GM12878 (cell line): ENCODE data around the gene ACYP2. TPM values are rescaled to one million over a fixed set of nuclear protein-coding genes. Genes with fewer than 3 reads are reported as not detected.

Experiments
- ATAC-seq: fragments of 200-7000 bp; cut with Tn5 transposase; 3 replicates; pipeline ENCODE4 v1.9.1; 2020; ENCODE audit warnings: mild to moderate bottlenecking, moderate library complexity
- BruUV-seq: library from RNA; stranded (reverse); fragments of 400-500 nt; replicated peaks from 2 replicates; lab custom pipeline; 2021; lab: Mats Ljungman, UMichigan
- CTCF ChIA-PET: fragments of 300-600 bp; sonication (Branson Sonifier 250); formaldehyde crosslinking; extraction: SDS; loops from one replicate; lab custom pipeline; 2021; ENCODE audit warnings: inconsistent platforms; lab: Yijun Ruan, JAX
- POLR2A ChIA-PET: fragments of 350-600 bp; formaldehyde crosslinking; extraction: SDS; loops from one replicate; lab custom pipeline; 2021; ENCODE audit warnings: inconsistent platforms; lab: Charles Lee
- RAD21 ChIA-PET: fragments of 300-600 bp; sonication (Branson Sonifier 250); formaldehyde crosslinking; loops from one replicate; lab custom pipeline; 2023; ENCODE audit warnings: antibody characterized with exemption; ENCODE audit not compliant: unreplicated experiment; lab: Charles Lee
- SMC1A ChIA-PET: fragments of 300-600 bp; sonication (Branson Sonifier 250); formaldehyde crosslinking; loops from one replicate; lab custom pipeline; 2023; ENCODE audit not compliant: unreplicated experiment, uncharacterized antibody; lab: Charles Lee
- DNase-seq: peaks from one replicate; pipeline ENCODE4 v3.0.0-alpha.2; 2011; ENCODE audit warnings: low read depth, low spot score
- FAIRE-seq: peaks from 3 replicates; lab custom pipeline; 2011; peaks lifted over from hg19 to GRCh38; lab: Jason Lieb, UNC
- H2AFZ ChIP-seq: 2 replicates; pipeline ENCODE4 v1.6.0; 2011; ENCODE audit warnings: low read depth, low read length, control low read depth; ENCODE audit not compliant: control insufficient read depth
- H3K27ac ChIP-seq: 2 replicates; pipeline ENCODE4 v1.5.1; 2011; ENCODE audit warnings: control low read depth; ENCODE audit not compliant: control insufficient read depth, insufficient read depth
- H3K27me3 ChIP-seq, 2 experiments: replicated peaks in 1 of 2; 2 replicates each; pipeline versions ENCODE4 v1.6.0 to v1.6.1; 2011; ENCODE audit warnings: low read length in 1 of 2; ENCODE audit not compliant: control insufficient read depth in 2 of 2, insufficient read depth in 2 of 2
- H3K36me3 ChIP-seq, 2 experiments: 2 replicates each; pipeline ENCODE4 v1.5.1; 2011; ENCODE audit warnings: low read length in 1 of 2; ENCODE audit not compliant: control insufficient read depth in 2 of 2, insufficient read depth in 2 of 2
- H3K4me1 ChIP-seq: 2 replicates; pipeline ENCODE4 v1.6.1; 2011; ENCODE audit warnings: mild to moderate bottlenecking, low read length, moderate library complexity, mixed read lengths; ENCODE audit not compliant: control insufficient read depth, insufficient read depth
- H3K4me2 ChIP-seq: 2 replicates; pipeline ENCODE4 v1.6.0; 2011; ENCODE audit warnings: control low read depth; ENCODE audit not compliant: control insufficient read depth, insufficient read depth
- H3K4me3 ChIP-seq: fragments of 200-600 bp; sonication (generic); 2 replicates; pipeline ENCODE4 v1.5.1; 2016
- H3K79me2 ChIP-seq: 2 replicates; pipeline ENCODE4 v1.6.0; 2011; ENCODE audit warnings: low read length; ENCODE audit not compliant: control insufficient read depth, insufficient read depth
- H3K9ac ChIP-seq: 2 replicates; pipeline ENCODE4 v1.8.0; 2011; ENCODE audit warnings: low read length, control low read depth, mixed read lengths; ENCODE audit not compliant: control insufficient read depth, insufficient read depth
- H3K9me3 ChIP-seq: replicated peaks from 3 replicates; pipeline ENCODE4 v1.5.1; 2011; ENCODE audit warnings: mild to moderate bottlenecking, low read length; ENCODE audit not compliant: control insufficient read depth, insufficient read depth
- H4K20me1 ChIP-seq: 2 replicates; pipeline ENCODE4 v1.6.0; 2011; ENCODE audit not compliant: control insufficient read depth, insufficient read depth
- CBX3 ChIP-seq: fragments of 200-600 bp; sonication (generic); IDR thresholded peaks from 2 replicates; pipeline ENCODE4 v1.6.1; 2016; ENCODE audit warnings: low read depth, borderline replicate concordance
- CREB1 ChIP-seq: IDR thresholded peaks from 2 replicates; pipeline ENCODE4 v1.6.1; 2012; ENCODE audit warnings: low read depth, mild to moderate bottlenecking, inconsistent platforms
- GATAD2B ChIP-seq: fragments of 450-650 bp; conservative IDR thresholded peaks from 2 replicates; pipeline ENCODE4 v1.6.1; 2017; ENCODE audit warnings: low read depth, mild to moderate bottlenecking, moderate library complexity
- LARP7 ChIP-seq: fragments of 450-650 bp; IDR thresholded peaks from 2 replicates; pipeline ENCODE4 v1.6.1; 2017; ENCODE audit warnings: mild to moderate bottlenecking
- NRF1 ChIP-seq: conservative IDR thresholded peaks from 2 replicates; pipeline ENCODE4 v1.6.1; 2011; ENCODE audit warnings: mild to moderate bottlenecking, low read depth, low read length, improper control_type of control experiment
- PAX5 ChIP-seq: IDR thresholded peaks from 2 replicates; pipeline ENCODE4 v1.6.1; 2011; ENCODE audit warnings: low read depth, low read length, borderline replicate concordance
- RELA ChIP-seq: fragments of 450-650 bp; IDR thresholded peaks from 2 replicates; pipeline ENCODE4 v1.8.0; 2014; ENCODE audit warnings: borderline replicate concordance; ENCODE audit not compliant: partially characterized antibody
- SPI1 ChIP-seq: IDR thresholded peaks from 2 replicates; pipeline ENCODE4 v1.6.1; 2011; ENCODE audit warnings: low read depth, mild to moderate bottlenecking, low read length, moderate library complexity, borderline replicate concordance; ENCODE audit not compliant: insufficient read depth
- SREBF1 ChIP-seq: IDR thresholded peaks from 2 replicates; pipeline ENCODE4 v1.6.1; 2012; ENCODE audit warnings: mild to moderate bottlenecking, low read length
- STAT3 ChIP-seq: IDR thresholded peaks from 2 replicates; pipeline ENCODE4 v1.6.1; 2011; ENCODE audit warnings: low read depth, low read length, improper control_type of control experiment
- TARDBP ChIP-seq: IDR thresholded peaks from 2 replicates; pipeline ENCODE4 v1.6.1; 2016; ENCODE audit warnings: borderline replicate concordance
- TCF7 ChIP-seq: IDR thresholded peaks from 2 replicates; pipeline ENCODE4 v1.6.1; 2014; ENCODE audit warnings: antibody characterized with exemption, borderline replicate concordance
- YBX1 ChIP-seq: fragments of 450-650 bp; IDR thresholded peaks from 2 replicates; pipeline ENCODE4 v1.6.1; 2016; ENCODE audit warnings: antibody characterized with exemption
- ZNF207 ChIP-seq: fragments of 450-650 bp; IDR thresholded peaks from 2 replicates; pipeline ENCODE4 v1.6.1; 2014; ENCODE audit warnings: antibody characterized with exemption, mild to moderate bottlenecking, borderline replicate concordance
- WGBS: methylation state at CpG from one replicate; pipeline ENCODE4 v1.1.6; 2016; ENCODE audit warnings: low lambda C conversion rate; ENCODE audit not compliant: insufficient replicate concordance, insufficient coverage; ENCODE audit errors: missing lambda C conversion rate; 5-methylcytosine and 5-hydroxymethylcytosine counted together
- in situ Hi-C: fragments of 300-500 bp; cut with MboI; formaldehyde crosslinking; loops from 9 replicates; pipeline ENCODE4 v1.14.3; 2018; ENCODE audit warnings: mixed read lengths
- intact Hi-C: fragments of 100-400 bp; cut with micrococcal nuclease; formaldehyde crosslinking; loops from one replicate; pipeline ENCODE4 v1.14.2; 2022; ENCODE audit not compliant: unreplicated experiment
- polyA plus RNA-seq, 11 experiments: library from polyadenylated mRNA; depleted of rRNA in 4 of 11; unstranded in 6 of 11; stranded (reverse) in 5 of 11; fragments of >200 nt; fragmentation: Nextera tagmentation in 4 of 11; fragmentation: Illumina TruSeq in 1 of 11; extraction: Ambion mirVana in 4 of 11; extraction: Trizol in 1 of 11; gene quantifications; 1 replicate in 1 of 11; 2 replicates in 10 of 11; pipeline versions ENCODE4 v1.2.1 to v1.2.3, GENCODE V29; 2011 to 2016; ENCODE audit warnings: inconsistent platforms in 2 of 11, missing spikeins in 2 of 11, low read depth in 1 of 11
- total RNA-seq, 4 experiments: library from RNA; depleted of rRNA in 3 of 4; stranded (reverse); fragments of >200 nt in 3 of 4; fragmentation: Illumina TruSeq in 1 of 4; extraction: Trizol in 1 of 4; gene quantifications; 2 replicates each; pipeline versions ENCODE4 v1.2.1 to v1.2.3, GENCODE V29; 2013 to 2021
- TF ChIP-seq, protein P1 (sequence below): fragments of 450-650 bp; IDR thresholded peaks from 2 replicates; pipeline ENCODE4 v1.6.1; 2018; ENCODE audit warnings: borderline replicate concordance, mild to moderate bottlenecking; ENCODE audit not compliant: partially characterized antibody
- TF ChIP-seq, protein P2 (sequence below): fragments of 450-650 bp; IDR thresholded peaks from 2 replicates; pipeline ENCODE4 v1.6.1; 2017; ENCODE audit warnings: mild to moderate bottlenecking, moderate library complexity
- TF ChIP-seq, protein P3 (sequence below): IDR thresholded peaks from 2 replicates; pipeline ENCODE4 v1.6.1; 2011; ENCODE audit warnings: low read depth, low read length, improper control_type of control experiment, borderline replicate concordance

The ACYP2 gene
- total and polyA plus RNA-seq, 10 of the 15 experiments (the other 5 are each of a cell fraction or from before 2014, with no cell fraction given): 4.2 to 16.3 (median 9.0) TPM

DNA sequence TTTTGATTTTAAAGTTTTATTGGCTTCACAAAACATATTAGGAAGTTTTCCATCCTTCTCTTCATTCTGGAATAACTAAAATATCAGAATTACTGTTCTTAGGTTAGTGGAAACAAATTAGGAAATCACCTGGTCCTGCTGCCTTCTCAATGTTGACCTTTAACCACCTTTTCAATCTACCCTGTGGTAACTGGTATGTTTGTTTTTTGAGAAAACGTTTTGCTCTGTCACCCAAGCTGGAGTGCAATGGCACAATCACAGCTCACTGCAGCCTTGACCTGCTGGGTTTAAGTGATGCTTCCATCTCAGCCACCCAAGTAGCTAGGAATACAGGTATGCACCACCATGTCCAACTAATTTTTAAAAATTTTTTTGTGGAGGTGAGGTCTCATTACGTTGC lies 28.4 kb downstream of the ACYP2 start (continued):
- no peak for TF ChIP-seq SREBF1

DNA sequence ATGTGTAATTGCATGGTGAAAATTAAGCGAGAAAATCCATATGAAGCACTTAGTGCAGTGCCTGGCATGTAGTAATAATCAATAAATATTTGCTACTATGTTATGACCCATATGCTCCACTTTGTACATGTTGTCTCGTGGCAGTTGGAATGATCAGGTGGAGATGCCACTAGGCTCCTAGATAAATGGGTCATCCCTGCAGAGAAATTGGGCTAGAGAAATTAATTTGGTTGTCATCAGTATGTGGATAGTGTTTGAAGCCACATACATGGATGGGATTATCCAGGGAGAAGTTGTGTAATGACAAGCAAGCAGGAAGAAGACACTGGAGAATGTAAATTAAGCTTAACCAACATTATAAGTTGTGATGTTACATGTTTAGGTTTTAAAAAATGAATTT lies 33.0 kb downstream of the ACYP2 start:
- CTCF ChIA-PET: no interaction called here
- DNase-seq (no peak), FAIRE-seq (no peak), ATAC-seq (no peak)
- no TSS peak for BruUV-seq
- RAD21 ChIA-PET: no interaction called here
- POLR2A ChIA-PET: no interaction called here
- Histone ChIP-seq H3K79me2 (no peaks in the 10 kb centered on the region), H3K9ac (no peak overlapping the region), H3K36me3 (no peaks in the 10 kb centered on the region), H3K27ac (no peak overlapping the region), H3K4me1 (no peaks in the 10 kb centered on the region), H3K27me3 (no peaks in the 10 kb centered on the region), H2AFZ (no peak overlapping the region), H4K20me1 (no peaks in the 10 kb centered on the region), H3K9me3 (no peaks in the 10 kb centered on the region), H3K4me3 (no peak overlapping the region), H3K4me2 (no peak overlapping the region)
- in situ Hi-C loops: no loop called here
- 0% methylated on average over 2 of the region's 2 CpGs for WGBS
- SMC1A ChIA-PET: no interaction called here
- intact Hi-C loops: no loop called here
- TF ChIP-seq YBX1: no peak
- TF ChIP-seq SPI1: no peak
- TF ChIP-seq RELA: no peak
- TF ChIP-seq, protein P1, sequence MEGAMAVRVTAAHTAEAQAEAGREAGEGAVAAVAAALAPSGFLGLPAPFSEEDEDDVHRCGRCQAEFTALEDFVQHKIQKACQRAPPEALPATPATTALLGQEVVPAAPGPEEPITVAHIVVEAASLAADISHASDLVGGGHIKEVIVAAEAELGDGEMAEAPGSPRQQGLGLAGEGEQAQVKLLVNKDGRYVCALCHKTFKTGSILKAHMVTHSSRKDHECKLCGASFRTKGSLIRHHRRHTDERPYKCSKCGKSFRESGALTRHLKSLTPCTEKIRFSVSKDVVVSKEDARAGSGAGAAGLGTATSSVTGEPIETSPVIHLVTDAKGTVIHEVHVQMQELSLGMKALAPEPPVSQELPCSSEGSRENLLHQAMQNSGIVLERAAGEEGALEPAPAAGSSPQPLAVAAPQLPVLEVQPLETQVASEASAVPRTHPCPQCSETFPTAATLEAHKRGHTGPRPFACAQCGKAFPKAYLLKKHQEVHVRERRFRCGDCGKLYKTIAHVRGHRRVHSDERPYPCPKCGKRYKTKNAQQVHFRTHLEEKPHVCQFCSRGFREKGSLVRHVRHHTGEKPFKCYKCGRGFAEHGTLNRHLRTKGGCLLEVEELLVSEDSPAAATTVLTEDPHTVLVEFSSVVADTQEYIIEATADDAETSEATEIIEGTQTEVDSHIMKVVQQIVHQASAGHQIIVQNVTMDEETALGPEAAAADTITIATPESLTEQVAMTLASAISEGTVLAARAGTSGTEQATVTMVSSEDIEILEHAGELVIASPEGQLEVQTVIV: no peak
- no peak for TF ChIP-seq CREB1
- TF ChIP-seq TCF7: no peak
- no peak for TF ChIP-seq NRF1
- no peak for TF ChIP-seq PAX5
- no peak for TF ChIP-seq TARDBP
- TF ChIP-seq CBX3: no peak
- TF ChIP-seq, protein P2, sequence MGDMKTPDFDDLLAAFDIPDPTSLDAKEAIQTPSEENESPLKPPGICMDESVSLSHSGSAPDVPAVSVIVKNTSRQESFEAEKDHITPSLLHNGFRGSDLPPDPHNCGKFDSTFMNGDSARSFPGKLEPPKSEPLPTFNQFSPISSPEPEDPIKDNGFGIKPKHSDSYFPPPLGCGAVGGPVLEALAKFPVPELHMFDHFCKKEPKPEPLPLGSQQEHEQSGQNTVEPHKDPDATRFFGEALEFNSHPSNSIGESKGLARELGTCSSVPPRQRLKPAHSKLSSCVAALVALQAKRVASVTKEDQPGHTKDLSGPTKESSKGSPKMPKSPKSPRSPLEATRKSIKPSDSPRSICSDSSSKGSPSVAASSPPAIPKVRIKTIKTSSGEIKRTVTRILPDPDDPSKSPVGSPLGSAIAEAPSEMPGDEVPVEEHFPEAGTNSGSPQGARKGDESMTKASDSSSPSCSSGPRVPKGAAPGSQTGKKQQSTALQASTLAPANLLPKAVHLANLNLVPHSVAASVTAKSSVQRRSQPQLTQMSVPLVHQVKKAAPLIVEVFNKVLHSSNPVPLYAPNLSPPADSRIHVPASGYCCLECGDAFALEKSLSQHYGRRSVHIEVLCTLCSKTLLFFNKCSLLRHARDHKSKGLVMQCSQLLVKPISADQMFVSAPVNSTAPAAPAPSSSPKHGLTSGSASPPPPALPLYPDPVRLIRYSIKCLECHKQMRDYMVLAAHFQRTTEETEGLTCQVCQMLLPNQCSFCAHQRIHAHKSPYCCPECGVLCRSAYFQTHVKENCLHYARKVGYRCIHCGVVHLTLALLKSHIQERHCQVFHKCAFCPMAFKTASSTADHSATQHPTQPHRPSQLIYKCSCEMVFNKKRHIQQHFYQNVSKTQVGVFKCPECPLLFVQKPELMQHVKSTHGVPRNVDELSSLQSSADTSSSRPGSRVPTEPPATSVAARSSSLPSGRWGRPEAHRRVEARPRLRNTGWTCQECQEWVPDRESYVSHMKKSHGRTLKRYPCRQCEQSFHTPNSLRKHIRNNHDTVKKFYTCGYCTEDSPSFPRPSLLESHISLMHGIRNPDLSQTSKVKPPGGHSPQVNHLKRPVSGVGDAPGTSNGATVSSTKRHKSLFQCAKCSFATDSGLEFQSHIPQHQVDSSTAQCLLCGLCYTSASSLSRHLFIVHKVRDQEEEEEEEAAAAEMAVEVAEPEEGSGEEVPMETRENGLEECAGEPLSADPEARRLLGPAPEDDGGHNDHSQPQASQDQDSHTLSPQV: no peak
- TF ChIP-seq, protein P3, sequence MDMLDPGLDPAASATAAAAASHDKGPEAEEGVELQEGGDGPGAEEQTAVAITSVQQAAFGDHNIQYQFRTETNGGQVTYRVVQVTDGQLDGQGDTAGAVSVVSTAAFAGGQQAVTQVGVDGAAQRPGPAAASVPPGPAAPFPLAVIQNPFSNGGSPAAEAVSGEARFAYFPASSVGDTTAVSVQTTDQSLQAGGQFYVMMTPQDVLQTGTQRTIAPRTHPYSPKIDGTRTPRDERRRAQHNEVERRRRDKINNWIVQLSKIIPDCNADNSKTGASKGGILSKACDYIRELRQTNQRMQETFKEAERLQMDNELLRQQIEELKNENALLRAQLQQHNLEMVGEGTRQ: no peak
- no peak for TF ChIP-seq LARP7
- no peak for TF ChIP-seq STAT3
- no peak for TF ChIP-seq SREBF1
- no peak for TF ChIP-seq ZNF207
- no peak for TF ChIP-seq GATAD2B
